ENCODE results near the gene RND1. TPM values are rescaled to one million over a fixed set of nuclear protein-coding genes. Genes with fewer than 3 reads are reported as not detected.
A peak's percentile ranks its signal among the peaks of the same experiment; 100 is the strongest.

RND1 gene
- total RNA-seq, 4 donors from 2014 or later: 0.68 to 3.0 (median 1.6) TPM

DNA sequence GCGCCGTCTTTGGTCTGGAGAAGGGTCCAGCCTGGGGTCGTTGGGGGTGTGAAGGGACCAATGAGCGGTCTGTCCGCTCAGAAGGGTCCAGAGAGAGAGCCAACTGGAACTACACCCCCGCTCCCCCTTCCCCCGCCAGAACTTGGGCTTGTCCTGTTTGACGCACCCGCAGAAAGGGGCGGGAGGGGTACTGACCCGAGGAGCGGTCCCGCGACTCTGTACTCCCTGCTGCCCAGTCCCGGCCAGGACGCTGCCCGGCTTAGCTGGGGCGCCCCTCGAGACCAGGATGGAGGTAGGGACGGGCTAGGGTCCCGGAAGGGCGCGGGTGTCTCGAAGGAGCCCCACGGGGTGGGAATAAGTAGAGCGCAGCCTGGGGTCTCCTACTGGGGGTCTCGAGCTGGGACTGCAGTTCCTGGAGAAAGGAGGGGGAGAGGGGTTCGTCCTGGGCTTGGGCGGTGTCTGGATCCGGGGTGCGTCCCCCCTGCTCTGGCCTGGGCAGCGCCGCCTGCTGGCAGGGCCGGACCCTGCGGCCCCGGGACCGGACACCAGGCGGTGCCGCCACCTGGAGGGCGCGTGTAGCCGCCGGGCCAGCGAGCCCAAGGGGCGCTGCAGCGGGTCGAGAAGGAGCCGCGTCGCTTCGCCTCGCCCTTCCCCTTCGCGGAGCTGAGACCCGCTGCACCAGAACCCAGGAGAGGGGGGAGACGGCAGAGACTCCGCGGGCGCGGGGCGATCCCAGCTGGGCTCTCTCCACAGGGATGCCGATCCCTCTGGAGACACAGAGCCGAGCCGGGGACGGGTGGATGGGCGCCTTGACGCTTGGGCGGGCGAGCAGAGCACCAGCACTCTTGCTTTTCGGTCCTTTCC is 51.2 kb downstream of the RND1 start:
- Histone ChIP-seq H3K36me3 (no peaks in the 10 kb centered on the region), H3K9me3 (no peaks in the 10 kb centered on the region), H3K27me3 (no peaks in the 10 kb centered on the region), H3K4me1 (peaks cover 24 to 31% of the 10 kb centered on the region in 2 donors), H3K27ac (peak overlapping the region; percentile 78 to 90 (median 82)), H3K4me3 (replicated peaks in 1 of 3) (peak overlapping the region; percentile 66 to 87 (median 72))
- WGBS, 2 donors: 2% methylated on average over 8 to 21 of the region's 70 CpGs
- intact Hi-C loops (cut with DNase I): no loop called here
- DNase-seq: peak; percentile 79 to 82
- TF ChIP-seq, protein P1, sequence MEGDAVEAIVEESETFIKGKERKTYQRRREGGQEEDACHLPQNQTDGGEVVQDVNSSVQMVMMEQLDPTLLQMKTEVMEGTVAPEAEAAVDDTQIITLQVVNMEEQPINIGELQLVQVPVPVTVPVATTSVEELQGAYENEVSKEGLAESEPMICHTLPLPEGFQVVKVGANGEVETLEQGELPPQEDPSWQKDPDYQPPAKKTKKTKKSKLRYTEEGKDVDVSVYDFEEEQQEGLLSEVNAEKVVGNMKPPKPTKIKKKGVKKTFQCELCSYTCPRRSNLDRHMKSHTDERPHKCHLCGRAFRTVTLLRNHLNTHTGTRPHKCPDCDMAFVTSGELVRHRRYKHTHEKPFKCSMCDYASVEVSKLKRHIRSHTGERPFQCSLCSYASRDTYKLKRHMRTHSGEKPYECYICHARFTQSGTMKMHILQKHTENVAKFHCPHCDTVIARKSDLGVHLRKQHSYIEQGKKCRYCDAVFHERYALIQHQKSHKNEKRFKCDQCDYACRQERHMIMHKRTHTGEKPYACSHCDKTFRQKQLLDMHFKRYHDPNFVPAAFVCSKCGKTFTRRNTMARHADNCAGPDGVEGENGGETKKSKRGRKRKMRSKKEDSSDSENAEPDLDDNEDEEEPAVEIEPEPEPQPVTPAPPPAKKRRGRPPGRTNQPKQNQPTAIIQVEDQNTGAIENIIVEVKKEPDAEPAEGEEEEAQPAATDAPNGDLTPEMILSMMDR (IDR thresholded peaks at IDR 0.05): peak in 5 of 6 experiments; percentile 77 to 100 (median 98)
- peak in 1 of 2 donors; percentile 22 for TF ChIP-seq POLR2A (IDR thresholded peaks at IDR 0.05)

DNA sequence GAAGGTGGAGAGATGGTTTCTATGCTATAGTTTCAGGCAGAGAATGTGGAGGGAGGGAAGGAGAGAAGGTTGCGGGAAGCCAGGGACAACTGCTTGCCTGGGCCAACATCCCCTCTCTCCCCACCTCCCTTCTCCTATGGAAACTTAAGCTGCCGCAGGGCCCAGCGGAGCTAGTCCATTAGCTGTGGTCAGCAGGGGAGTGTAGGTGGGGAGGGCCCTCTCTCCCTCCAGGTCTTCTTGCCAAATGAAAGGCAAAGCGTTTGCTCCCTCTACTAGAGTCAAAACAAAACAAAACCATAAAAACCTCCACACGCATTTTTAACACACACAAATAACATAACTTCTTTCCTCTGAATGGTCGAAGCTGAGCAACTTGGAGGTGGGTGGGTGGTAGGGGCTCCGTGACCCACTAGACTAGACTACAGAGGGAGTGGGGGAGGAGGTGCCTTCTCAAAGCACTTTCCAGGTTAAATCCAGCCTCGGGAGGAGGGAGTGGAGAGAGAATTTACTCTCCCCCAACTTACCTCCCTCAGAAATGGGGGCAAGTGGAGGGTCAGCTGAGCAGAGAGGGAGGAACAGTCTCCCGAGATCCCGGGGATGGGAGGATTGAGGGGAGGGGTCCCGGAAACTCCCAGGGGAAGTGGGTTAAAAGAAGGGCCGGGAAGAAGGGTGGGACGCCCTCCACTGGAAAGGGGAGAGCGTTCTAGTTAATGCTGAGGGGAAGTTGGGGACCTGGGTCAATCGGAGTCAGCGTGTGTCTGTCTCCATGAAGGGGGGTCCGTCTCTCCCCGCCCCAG is 52.0 kb downstream of the RND1 start:
- DNase-seq: peak; percentile 18
- 17 to 19% methylated on average over 18 of the region's 18 CpGs for WGBS, 2 donors
- H3K27me3 ChIP-seq: no peaks in the 10 kb centered on the region
- intact Hi-C loops (cut with DNase I): no loop called here
- peak overlapping the region in 1 of 3 donors; percentile 66 for H3K4me3 ChIP-seq (replicated peaks in 1 of 3)
- H3K9me3 ChIP-seq: no peaks in the 10 kb centered on the region
- peaks cover 20 to 31% of the 10 kb centered on the region in 2 donors for H3K4me1 ChIP-seq
- H3K36me3 ChIP-seq: no peaks in the 10 kb centered on the region
- TF ChIP-seq, protein P1 (IDR thresholded peaks at IDR 0.05): no peak
- no peak for TF ChIP-seq POLR2A (IDR thresholded peaks at IDR 0.05)
- H3K27ac ChIP-seq: peak overlapping the region; percentile 12 to 90 (median 78)

DNA sequence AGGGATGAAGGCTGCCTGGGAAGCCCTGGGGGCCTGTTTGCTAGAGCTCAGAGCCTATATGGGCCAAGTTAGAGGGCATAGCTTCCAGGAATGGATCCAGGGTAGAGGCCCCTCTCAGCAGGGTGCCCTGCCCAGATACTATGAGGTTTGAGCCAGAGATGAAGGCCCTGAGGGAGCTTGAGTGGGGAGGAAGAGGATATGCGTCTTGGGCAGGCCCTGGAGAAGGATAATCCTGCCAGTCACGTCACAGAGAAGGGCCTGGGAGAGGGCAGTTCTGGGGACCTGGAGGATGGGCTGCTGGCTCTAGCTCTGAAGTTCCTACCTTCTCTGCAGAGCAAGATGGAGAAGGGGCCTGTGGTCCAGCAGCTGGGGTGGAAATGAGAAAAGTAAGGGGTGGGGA is 53.3 kb downstream of the RND1 start:
- no peaks in the 10 kb centered on the region for H3K9me3 ChIP-seq
- H3K36me3 ChIP-seq: no peaks in the 10 kb centered on the region
- no peak overlapping the region for H3K4me3 ChIP-seq (replicated peaks in 1 of 3)
- intact Hi-C loops (cut with DNase I): no loop called here
- TF ChIP-seq, protein P1 (IDR thresholded peaks at IDR 0.05): no peak
- TF ChIP-seq POLR2A (IDR thresholded peaks at IDR 0.05): no peak
- H3K27ac ChIP-seq: no peak overlapping the region
- H3K27me3 ChIP-seq: no peaks in the 10 kb centered on the region
- WGBS, 2 donors: 58 to 76% methylated on average over 2 of the region's 2 CpGs
- DNase-seq: no peak
- H3K4me1 ChIP-seq: peaks cover 13 to 25% of the 10 kb centered on the region in 2 donors

DNA sequence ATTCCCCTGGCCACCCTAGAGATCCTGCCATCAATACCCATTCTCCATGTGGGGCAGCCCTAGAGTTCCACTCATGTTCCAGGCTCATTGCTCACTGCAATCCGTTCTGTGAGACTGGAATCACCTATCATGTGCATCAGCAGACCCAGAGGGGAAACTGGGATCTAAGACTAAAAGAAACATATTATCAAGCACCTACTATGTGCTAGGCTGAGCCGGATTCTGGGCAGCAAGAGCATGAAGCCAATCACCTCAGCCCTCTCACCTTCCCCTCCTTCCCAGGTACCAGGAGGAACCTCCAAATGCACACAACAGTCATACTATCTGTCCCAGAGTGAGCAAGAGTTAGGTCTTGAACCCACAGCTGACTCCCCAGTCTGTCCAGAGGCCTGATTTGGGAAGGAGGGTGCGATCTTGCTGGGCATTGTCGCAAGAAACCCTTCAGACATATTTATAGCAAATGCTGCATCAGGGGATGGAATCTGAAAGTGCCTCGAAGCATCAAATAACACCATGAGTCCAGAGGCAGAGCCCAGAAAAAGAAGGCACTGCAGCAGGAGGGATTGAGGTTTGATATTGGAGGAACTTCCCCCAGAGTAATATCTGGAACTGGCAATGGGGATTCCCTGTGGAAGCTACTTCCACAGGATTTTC is 54.1 kb downstream of the RND1 start:
- WGBS, 2 donors: 90 to 92% methylated on average over 5 of the region's 5 CpGs
- TF ChIP-seq POLR2A (IDR thresholded peaks at IDR 0.05): no peak
- TF ChIP-seq, protein P1 (IDR thresholded peaks at IDR 0.05): no peak
- no peak for DNase-seq
- Histone ChIP-seq H3K4me1 (peaks cover 12 to 19% of the 10 kb centered on the region in 2 donors), H3K27me3 (no peaks in the 10 kb centered on the region), H3K4me3 (replicated peaks in 1 of 3) (no peak overlapping the region), H3K9me3 (no peaks in the 10 kb centered on the region), H3K36me3 (no peaks in the 10 kb centered on the region), H3K27ac (no peak overlapping the region)
- intact Hi-C loops (cut with DNase I): no loop called here

Measured in thyroid gland (tissue), 4 donors.